HG03432 (cell line): Measurements from ENCODE around the gene ITSN1.
A peak's percentile ranks its signal among the peaks of the same experiment; 100 is the strongest.

ENCODE experiments used
- ATAC-seq: cut with Tn5 transposase; IDR thresholded peaks from one replicate; pipeline ENCODE4 v1.9.1; 2021; ENCODE audit warnings: mild to moderate bottlenecking, moderate library complexity; ENCODE audit not compliant: unreplicated experiment

ITSN1 gene

GRCh38 chr21:33945652-33946270 lies 303.5 kb downstream of the ITSN1 start:
- no peak for ATAC-seq

- peak; percentile 71 for ATAC-seq
Measured at GRCh38 chr21:33947451-33948095, 305.3 kb downstream of the ITSN1 start.

- peak; percentile 47 for ATAC-seq
Measured at GRCh38 chr21:33948096-33948950, 306.0 kb downstream of the ITSN1 start.

GRCh38 chr21:33948951-33949444 lies 306.7 kb downstream of the ITSN1 start:
- no peak for ATAC-seq
